ENCODE data around the gene FAM229B.

DNA sequence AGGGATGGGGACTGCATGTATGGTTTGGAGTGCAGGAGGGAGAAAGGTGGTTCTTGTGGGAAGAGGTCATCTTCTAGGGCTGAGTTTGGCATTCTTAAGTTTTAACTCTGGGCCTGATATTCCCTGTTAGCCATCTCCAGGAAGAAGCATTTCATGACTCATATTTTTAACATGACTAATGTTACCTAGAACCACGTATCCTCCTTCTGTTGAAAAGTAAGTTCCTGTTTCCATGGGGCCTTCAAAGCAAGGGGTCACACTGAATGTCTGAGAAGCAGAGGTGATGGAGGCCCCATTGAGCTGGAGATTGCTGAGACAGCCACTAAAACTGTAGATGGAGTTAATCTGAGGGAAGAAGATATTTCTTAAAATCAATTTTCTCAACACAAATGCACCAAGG, 30.2 kb downstream of the FAM229B start:
- TF ChIP-seq CTCF (IDR thresholded peaks at IDR 0.05) (no peak), EZH2 (IDR thresholded peaks at IDR 0.05) (no peak), EZH2phosphoT487 (IDR thresholded peaks at IDR 0.05) (no peak)

Data from neural progenitor cell (in vitro differentiated cells).